Measurements from ENCODE around the gene COMT. TPM values are rescaled to one million over a fixed set of nuclear protein-coding genes. Genes with fewer than 3 reads are reported as not detected.
"Not testable (repeated sequence)": the region's sequence is repeated elsewhere in the genome, so short reads cannot be mapped to it uniquely, and the experiment has no call there.

Gene COMT
- total RNA-seq, 2 experiments from 2014 or later, result 71.8 to 74.8 TPM

DNA sequence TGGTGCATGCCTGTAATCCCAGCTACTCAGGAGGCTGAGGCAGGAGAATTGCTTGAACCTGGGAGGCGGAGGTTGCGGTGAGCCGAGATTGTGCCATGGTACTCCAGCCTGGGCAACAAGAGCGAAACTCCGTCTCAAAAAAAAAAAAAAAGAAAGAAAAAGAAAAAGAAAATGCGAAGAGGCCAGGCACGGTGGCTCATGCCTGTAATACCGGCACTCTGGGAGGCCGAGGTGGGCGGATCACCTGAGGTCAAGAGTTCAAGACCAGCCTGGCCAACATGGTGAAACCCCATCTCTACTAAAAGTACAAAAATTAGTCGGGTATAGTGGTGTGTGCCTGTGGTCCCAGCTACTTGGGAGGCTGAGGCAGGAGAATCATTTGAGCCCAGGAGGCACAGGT, 15.5 kb upstream of the COMT start:
- POLR2A ChIA-PET; H3K27ac Mint-ChIP-seq; H3K36me3 Mint-ChIP-seq (ENCODE audit: low read depth); H3K27me3 Mint-ChIP-seq; H3K4me1 Mint-ChIP-seq; DNase-seq; H3K9me3 Mint-ChIP-seq; H3K4me3 Mint-ChIP-seq: not testable (repeated sequence)
- CTCF ChIA-PET, result interaction anchor here (1.2 kb wide), 1 partner anchor 16 kb away, joined by 3 read pairs; no protein-coding TSS in a partner anchor

DNA sequence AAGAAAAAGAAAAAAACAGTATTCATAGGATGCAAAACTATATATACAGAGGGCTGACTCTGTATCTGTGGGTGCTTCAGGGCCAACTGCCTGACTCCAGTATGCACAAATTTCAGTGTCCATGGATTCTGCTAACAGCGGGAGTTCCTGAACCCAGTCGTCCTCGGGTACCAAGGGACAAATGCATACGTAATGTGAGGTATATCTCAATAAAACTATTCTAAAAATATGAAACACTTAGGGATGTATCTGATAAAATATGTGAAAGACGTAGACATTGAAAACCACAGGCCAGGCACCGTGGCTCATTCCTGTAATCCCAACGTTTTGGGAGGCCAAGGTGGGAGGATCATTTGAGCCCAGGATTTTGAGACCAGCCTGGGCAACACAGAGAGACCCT, 13.9 kb upstream of the COMT start:
- no peaks in the 10 kb centered on the region for H3K4me1 Mint-ChIP-seq
- ChIA-PET POLR2A (no interaction called here), CTCF (no interaction called here)
- H3K36me3 Mint-ChIP-seq (ENCODE audit: low read depth), result no peaks in the 10 kb centered on the region
- H3K27ac Mint-ChIP-seq, result no peak overlapping the region
- H3K9me3 Mint-ChIP-seq, result no peaks in the 10 kb centered on the region
- DNase-seq, result no peak
- no peak overlapping the region for H3K4me3 Mint-ChIP-seq
- H3K27me3 Mint-ChIP-seq, result no peaks in the 10 kb centered on the region

DNA sequence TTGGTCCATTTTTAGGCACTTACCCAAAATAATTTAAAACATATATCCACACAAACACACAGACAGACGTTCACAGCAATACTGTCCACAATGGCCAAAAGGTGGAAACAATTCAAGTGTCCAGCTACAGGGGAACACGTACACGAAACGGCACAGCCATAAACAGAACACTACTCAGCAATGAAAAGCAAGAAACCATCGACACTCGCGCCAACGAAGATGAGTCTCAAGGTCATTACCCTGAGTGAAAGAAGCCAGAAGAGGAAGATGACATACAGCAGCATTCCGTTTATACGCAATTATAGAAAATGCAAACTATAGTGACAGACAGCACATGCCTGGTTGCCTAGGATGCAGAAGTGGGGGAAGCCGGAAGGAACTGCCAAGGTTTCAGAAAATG, 13.4 kb upstream of the COMT start:
- ChIA-PET POLR2A (no interaction called here), CTCF (no interaction called here)
- H3K4me3 Mint-ChIP-seq, result no peak overlapping the region
- H3K36me3 Mint-ChIP-seq (ENCODE audit: low read depth), result no peaks in the 10 kb centered on the region
- no peaks in the 10 kb centered on the region for H3K9me3 Mint-ChIP-seq
- no peak overlapping the region for H3K27ac Mint-ChIP-seq
- no peak for DNase-seq
- no peaks in the 10 kb centered on the region for H3K4me1 Mint-ChIP-seq
- no peaks in the 10 kb centered on the region for H3K27me3 Mint-ChIP-seq

DNA sequence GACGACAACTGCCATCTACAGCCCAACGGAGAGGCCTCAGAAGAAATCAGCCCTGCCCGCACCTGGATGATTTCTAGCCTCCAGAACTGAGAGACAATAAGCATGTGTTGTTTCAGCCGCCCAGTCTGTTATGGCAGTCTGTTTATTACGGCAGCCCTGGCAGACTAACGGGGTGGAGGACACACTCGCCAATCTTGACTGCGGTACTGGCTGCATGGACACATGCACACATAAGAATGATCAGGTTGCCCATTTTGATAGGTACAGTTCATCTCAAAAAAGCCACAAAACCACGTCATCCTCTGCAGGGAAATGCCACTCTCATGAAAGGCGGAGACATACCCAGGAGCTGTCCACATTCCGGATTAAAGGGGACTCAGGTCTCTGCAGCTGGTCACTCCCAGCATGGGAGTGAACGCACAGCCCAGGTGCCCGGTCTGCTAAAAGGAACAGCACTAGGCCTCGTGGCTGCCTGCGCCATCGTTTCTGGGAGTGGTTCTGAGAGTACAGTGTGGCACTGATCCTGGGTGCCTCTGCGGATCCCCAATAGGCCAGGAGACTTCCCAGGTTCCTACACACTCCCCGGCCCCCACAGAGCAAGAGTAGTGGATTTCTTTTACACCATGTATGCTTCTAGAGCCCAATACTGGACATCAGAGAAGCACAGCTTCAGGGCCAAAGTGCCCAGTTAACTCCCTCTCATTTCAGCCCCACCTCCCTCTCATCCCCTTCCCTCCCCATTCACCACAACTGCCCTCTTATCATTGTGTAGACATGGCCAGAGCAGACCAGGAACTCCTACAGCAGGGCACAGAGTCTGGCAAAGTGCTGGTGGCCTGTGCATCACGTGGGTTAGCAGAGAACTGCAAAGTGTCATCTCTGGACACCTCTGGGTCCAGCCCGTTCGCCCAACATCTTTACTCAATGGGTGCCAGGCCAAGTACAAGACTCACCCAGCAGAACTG, 11.7 kb upstream of the COMT start:
- POLR2A ChIA-PET, result no interaction called here
- CTCF ChIA-PET, result interaction anchor here (1.9 kb wide), 1 partner anchor 17 kb away, joined by 5 read pairs; no protein-coding TSS in a partner anchor
- no peak overlapping the region for H3K4me3 Mint-ChIP-seq

DNA sequence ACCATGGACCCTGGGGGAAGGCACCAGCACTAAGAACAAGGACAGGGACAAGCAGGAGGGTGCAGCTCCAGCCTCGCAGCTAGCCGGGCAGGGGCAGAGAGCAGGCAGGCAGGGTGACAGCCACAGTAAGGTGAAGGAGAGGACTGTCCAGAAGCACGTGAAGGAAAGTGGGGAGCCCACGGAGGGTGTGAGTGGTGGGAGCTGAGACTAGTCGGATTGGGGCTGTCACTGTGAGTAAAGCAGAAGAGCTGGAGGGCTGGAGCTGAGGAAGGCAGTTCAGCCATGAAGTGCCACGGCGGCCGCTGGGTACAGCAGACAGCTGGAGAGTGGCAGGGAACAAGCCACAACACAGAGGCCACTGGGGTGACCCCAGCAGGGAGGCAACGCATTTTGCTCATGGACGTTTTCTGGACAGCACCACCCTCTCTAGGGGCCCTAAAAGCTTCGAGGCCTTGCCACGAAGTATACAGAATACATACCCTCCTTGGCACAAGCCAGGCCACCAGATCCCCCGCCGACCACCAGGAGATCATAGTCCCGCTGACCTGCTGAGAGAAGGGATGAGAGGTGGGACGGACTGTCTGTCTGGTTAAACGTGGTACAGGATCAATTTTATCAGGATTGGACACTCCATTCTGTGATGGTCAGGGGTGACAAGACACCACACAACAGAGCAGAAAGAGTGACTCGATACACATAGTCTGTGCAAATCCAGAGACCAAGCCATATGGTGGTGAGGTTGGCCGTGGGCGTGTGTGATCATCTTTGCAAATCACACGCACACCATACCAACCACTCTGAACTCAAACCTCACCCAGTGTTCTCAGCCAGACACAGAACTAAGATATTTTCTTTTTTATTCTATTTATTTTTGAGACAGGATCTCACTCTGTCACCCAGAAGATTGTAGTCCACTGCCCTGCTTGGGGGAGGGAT, 10.8 kb upstream of the COMT start:
- Mint-ChIP-seq H3K9me3 (peaks cover 7% of the 10 kb centered on the region), H3K4me3 (no peak overlapping the region), H3K36me3 (ENCODE audit: low read depth) (peaks cover 7% of the 10 kb centered on the region), H3K4me1 (no peaks in the 10 kb centered on the region), H3K27ac (no peak overlapping the region), H3K27me3 (no peaks in the 10 kb centered on the region)
- ChIA-PET CTCF (interaction anchor here (1.9 kb wide), 1 partner anchor 18 kb away, joined by 5 read pairs; no protein-coding TSS in a partner anchor), POLR2A (no interaction called here)
- no peak for DNase-seq

More for the DNA sequence above, 11.7 kb upstream of the COMT start:
- no peaks in the 10 kb centered on the region for H3K27me3 Mint-ChIP-seq
- H3K36me3 Mint-ChIP-seq (ENCODE audit: low read depth), result no peaks in the 10 kb centered on the region
- H3K27ac Mint-ChIP-seq, result no peak overlapping the region
- H3K4me1 Mint-ChIP-seq, result no peaks in the 10 kb centered on the region
- DNase-seq, result no peak
- no peaks in the 10 kb centered on the region for H3K9me3 Mint-ChIP-seq

DNA sequence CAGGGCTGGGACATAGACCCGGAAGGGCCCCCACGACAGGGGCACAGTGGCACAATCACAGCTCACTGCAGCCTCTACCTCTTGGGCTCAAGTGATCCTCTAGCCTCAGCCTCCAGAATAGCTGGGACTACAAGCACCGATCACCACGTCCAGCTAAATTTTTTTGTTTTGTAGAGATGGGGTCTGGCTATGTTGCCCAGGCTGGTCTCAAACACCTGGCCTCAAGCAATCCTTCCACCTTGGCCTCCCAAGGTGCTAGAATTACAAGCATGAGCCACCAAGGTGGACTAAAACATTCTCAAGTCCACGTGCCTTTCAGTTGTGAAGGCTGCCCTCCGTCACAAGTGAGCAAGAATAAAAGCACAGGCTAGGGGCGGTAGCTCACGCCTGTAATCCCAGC, 10.1 kb upstream of the COMT start:
- Mint-ChIP-seq H3K4me1 (no peaks in the 10 kb centered on the region), H3K4me3 (no peak overlapping the region), H3K36me3 (ENCODE audit: low read depth) (peaks cover 14% of the 10 kb centered on the region), H3K27me3 (no peaks in the 10 kb centered on the region), H3K27ac (no peak overlapping the region), H3K9me3 (peaks cover 11% of the 10 kb centered on the region)
- ChIA-PET CTCF (interaction anchor here (1.0 to 1.9 kb wide), 2 partner anchors 18 to 20 kb away, joined by 5 read pairs; no protein-coding TSS in a partner anchor), POLR2A (no interaction called here)
- no peak for DNase-seq

DNA sequence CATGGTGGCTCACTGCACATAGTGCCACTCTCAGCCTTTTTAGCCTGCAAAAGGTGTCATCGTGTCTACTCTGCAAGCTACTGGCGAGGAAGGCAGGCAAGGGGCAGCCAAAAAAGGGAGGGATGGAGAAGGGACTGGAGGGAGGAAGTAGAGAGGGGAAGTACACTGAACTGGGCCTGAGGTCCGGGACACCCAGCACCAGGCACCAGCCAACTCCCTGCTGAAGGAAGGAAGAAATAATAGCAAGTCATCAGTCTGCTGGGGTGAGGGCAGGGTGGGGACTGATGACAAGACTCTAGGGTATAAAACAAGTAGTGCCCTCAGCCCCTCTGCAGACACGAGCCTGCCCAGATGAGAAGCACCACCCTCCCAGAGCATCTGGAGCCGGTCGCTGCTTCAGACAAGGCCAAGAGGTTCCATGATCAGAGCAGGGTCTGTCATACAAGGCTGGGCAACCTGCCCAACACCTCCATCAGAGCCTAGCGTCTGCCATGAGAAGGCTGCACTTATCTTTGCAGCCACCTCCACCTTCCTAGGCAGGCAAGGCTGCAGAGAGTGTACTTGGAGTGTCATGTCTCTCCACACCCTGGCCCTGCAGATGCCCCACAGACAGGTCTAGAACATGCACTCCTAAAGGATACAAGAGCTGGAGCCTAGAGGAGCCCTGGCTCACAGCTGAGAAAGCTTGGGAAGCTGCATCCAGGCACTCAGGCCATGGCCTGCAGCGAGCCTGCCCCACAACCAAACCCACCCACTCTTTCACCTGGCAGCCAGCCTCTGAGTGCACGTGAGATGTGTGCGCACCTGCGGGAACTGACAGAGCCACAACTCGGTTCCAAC, 9.0 kb upstream of the COMT start:
- ChIA-PET CTCF (interaction anchor here (0.6 to 1.9 kb wide), 3 partner anchors 19 to 22 kb away, joined by 3 to 5 read pairs (median 5); no protein-coding TSS in a partner anchor), POLR2A (no interaction called here)

DNA sequence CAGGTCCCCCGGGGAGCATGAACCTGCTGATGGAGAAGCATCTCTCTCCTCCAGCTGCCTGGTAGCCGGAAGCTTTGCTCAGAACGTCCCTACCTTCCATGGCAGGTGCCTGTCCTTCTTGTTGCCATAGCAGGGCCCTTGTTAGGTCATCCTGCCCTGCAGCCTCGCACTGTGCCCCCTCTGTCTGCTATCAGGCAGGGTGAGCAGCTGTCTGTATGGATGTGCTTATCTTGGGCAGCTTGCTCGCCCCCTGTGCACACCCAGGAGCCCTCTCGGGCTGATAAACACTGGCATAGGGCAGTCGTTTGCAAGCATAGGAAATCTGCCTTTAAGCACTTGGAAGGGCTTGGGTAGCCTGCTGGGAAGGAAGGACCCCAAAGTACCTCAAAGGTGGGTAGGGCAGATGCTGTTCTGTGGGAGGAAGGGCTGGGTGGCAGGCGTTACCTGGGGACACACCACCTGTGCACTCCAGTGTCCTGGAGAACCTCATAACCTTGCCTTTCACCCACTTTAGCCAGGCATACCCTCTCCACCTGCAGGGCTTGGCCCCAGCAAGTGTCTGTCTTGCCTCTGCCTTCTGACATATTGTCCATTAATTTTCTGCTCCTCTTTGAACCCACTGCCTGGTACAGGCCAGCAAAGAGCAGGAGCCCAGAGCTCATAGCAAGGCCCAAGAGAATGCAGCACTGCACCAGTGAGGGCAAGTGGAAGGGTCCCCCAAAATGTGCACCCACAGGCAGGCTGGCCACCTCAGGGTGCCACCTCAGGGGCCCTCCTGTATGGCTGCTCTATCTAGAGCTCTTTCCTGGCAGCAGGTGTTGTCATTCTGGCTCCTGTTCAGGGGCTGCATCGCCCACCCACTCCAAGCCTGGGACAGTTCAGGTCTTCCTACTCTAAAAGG, 8.0 kb upstream of the COMT start:
- Mint-ChIP-seq H3K9me3 (peaks cover 14% of the 10 kb centered on the region), H3K4me1 (no peaks in the 10 kb centered on the region), H3K36me3 (ENCODE audit: low read depth) (peaks cover 22% of the 10 kb centered on the region)

More for the DNA sequence above, 9.0 kb upstream of the COMT start:
- DNase-seq, result no peak
- H3K27ac Mint-ChIP-seq, result no peak overlapping the region
- peaks cover 22% of the 10 kb centered on the region for H3K36me3 Mint-ChIP-seq (ENCODE audit: low read depth)
- H3K9me3 Mint-ChIP-seq, result peaks cover 14% of the 10 kb centered on the region
- no peaks in the 10 kb centered on the region for H3K27me3 Mint-ChIP-seq
- H3K4me3 Mint-ChIP-seq, result no peak overlapping the region
- H3K4me1 Mint-ChIP-seq, result no peaks in the 10 kb centered on the region

DNA sequence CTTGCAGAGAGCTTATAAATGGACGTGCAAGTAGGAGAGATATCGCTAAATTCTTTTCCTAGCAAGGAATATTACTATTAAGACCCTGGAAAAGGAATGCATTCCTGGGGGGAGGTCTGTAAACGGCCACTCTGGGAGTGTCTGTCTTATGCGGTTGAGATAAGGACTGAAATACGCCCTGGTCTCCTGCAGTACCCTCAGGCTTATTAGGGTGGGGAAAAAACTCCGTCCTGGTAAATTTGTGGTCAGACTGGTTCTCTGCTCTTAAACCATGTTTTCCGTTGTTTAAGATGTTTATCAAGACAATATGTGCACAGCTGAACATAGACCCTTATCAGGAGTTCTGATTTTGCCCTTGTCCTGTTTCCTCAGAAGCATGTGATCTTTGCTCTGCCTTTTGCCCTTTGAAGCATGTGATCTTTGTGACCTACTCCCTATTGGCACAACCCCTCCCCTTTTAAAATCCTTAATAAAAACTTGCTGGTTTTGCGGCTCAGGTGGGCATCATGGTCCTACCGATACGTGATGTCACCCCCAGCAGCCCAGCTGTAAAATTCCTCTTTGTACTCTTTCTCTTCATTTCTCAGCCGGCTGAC, 6.4 kb upstream of the COMT start:
- H3K27ac Mint-ChIP-seq, H3K4me1 Mint-ChIP-seq, H3K27me3 Mint-ChIP-seq, POLR2A ChIA-PET, DNase-seq, H3K4me3 Mint-ChIP-seq: not testable (repeated sequence)
- Mint-ChIP-seq H3K9me3 (peaks cover 14% of the 10 kb centered on the region), H3K36me3 (ENCODE audit: low read depth) (peaks cover 22% of the 10 kb centered on the region)
- CTCF ChIA-PET, result interaction anchor here (1.6 kb wide), 1 partner anchor 25 kb away, joined by 4 read pairs; no protein-coding TSS in a partner anchor

More for the DNA sequence above, 8.0 kb upstream of the COMT start:
- H3K4me3 Mint-ChIP-seq, result no peak overlapping the region
- H3K27ac Mint-ChIP-seq, result no peak overlapping the region
- H3K27me3 Mint-ChIP-seq, result no peaks in the 10 kb centered on the region
- DNase-seq, result no peak
- POLR2A ChIA-PET, result no interaction called here
- CTCF ChIA-PET, result interaction anchor here (0.6 to 1.6 kb wide), 3 partner anchors 15 to 24 kb away, joined by 3 to 4 read pairs (median 3); no protein-coding TSS in a partner anchor

DNA sequence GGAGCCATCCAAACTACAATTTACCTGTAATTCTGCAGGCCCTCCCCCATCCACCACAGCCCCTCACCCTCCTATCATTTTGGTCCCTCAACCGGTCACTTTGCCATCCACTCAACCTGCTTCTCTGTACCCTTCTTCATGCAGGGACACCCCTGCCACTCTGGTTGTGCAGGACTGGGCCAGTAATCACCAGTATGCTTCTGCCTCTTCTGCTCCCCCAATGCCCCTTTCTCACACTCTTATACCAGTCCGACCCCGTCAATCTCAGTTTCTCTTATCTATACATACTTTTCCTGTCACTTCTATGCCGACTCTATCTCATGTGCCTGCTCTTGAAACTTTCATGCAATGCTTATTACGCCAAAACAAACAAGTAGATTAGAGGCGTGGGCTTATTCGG, 5.1 kb upstream of the COMT start:
- H3K36me3 Mint-ChIP-seq (ENCODE audit: low read depth), result peaks cover 22% of the 10 kb centered on the region
- no peak overlapping the region for H3K27ac Mint-ChIP-seq
- DNase-seq, result no peak
- ChIA-PET POLR2A (no interaction called here), CTCF (no interaction called here)
- peaks cover 14% of the 10 kb centered on the region for H3K9me3 Mint-ChIP-seq
- no peak overlapping the region for H3K4me3 Mint-ChIP-seq
- no peaks in the 10 kb centered on the region for H3K27me3 Mint-ChIP-seq
- peaks cover 11% of the 10 kb centered on the region for H3K4me1 Mint-ChIP-seq

Data from activated CD4-positive, alpha-beta T cell treated with anti-CD3 and anti-CD28 coated beads, Interleukin-2, amount 10 ng/mL, durations not matched to agents 7 days and 5 days (primary cell).